Measurements from ENCODE around the gene TSPAN9. TPM values are rescaled to one million over a fixed set of nuclear protein-coding genes. Genes with fewer than 3 reads are reported as not detected.
A peak's percentile ranks its signal among the peaks of the same experiment; 100 is the strongest.

The TSPAN9 gene
- total and polyA plus RNA-seq, 2 of the 4 experiments (the other 2 are of a cell fraction), result 17.7 to 39.1 TPM

- Histone ChIP-seq H3K9me3 (ENCODE audit: control insufficient read depth, insufficient read depth, low read length) (no peaks in the 10 kb centered on the region), H2AFZ (replicated peaks; ENCODE audit: low read length, poor library complexity) (no peak overlapping the region), H2BK20ac (ENCODE audit: low read depth, low read length) (no peak overlapping the region), H2AK9ac (replicated peaks; ENCODE audit: low read depth, low read length, poor library complexity) (no peak overlapping the region), H3K36me3 (ENCODE audit: control insufficient read depth, insufficient read depth, low read length) (no peaks in the 10 kb centered on the region), H4K20me1 (ENCODE audit: insufficient read depth, low read length) (peaks cover 7% of the 10 kb centered on the region; the same call in 1 of the 2 replicates), H3K14ac (replicated peaks; ENCODE audit: low read depth, low read length) (no peak overlapping the region), H4K5ac (ENCODE audit: low read depth, low read length) (no peak overlapping the region), H2BK5ac (ENCODE audit: low read depth, low read length, poor library complexity, severe bottlenecking) (no peak overlapping the region), H2BK120ac (ENCODE audit: low read depth, low read length) (no peak overlapping the region), H3K9me1 (ENCODE audit: insufficient read depth, low read length) (peaks cover 2% of the 10 kb centered on the region), H3K27ac (ENCODE audit: insufficient read depth, low read length) (no peak overlapping the region), H2AK5ac (ENCODE audit: low read depth, low read length) (no peak overlapping the region), H3K4me3 (ENCODE audit: insufficient read depth, low read depth, low read length) (no peak overlapping the region), H3K23ac (ENCODE audit: low read depth, low read length) (no peak overlapping the region), H4K8ac (ENCODE audit: low read depth in 2 of 2, low read length in 2 of 2) (no peak overlapping the region), H3K79me1 (ENCODE audit: low read depth in 1 of 2, low read length in 2 of 2) (no peaks in the 10 kb centered on the region), H3K27me3 (ENCODE audit: control insufficient read depth, insufficient read depth, low read length) (no peaks in the 10 kb centered on the region), H3K56ac (ENCODE audit: extremely low read depth, insufficient read depth, low read length) (no peak overlapping the region), H3K9ac (ENCODE audit: low read depth, low read length) (no peak overlapping the region), H3K4ac (ENCODE audit: low read depth, low read length) (no peak overlapping the region), H4K91ac (ENCODE audit: insufficient read depth, low read depth, low read length) (no peak overlapping the region), H3K4me2 (ENCODE audit: low read depth, low read length) (no peak overlapping the region), H3K4me1 (ENCODE audit: control insufficient read depth, insufficient read depth, low read length) (peaks cover 7% of the 10 kb centered on the region), H2BK15ac (ENCODE audit: low read depth, low read length) (no peak overlapping the region), H3K18ac (ENCODE audit: low read depth, low read length) (no peak overlapping the region)
- POLR2A ChIA-PET (ENCODE audit: unreplicated experiment), result no interaction called here
- DNase-seq, result peak; percentile 30
- in situ Hi-C loops (cut with MboI; ENCODE audit: low sequenced_read_pairs) (loop anchor here (10.0 kb wide), 1 partner anchor 509 kb away; no protein-coding TSS in a partner anchor), intact Hi-C loops (cut with micrococcal nuclease) (loop anchor here (5.0 kb wide), 1 partner anchor 361 kb away; no protein-coding TSS in a partner anchor), dilution Hi-C loops (cut with HindIII; ENCODE audit: low sequenced_read_pairs, unreplicated experiment) (no loop called here)
- ATAC-seq (ENCODE audit: low read depth), result no peak
- 56% methylated on average over 9 of the region's 16 CpGs; no CpG with 5 or more reads in 1 of the 2 experiments for WGBS, 2 experiments (ENCODE audit: extremely low coverage in 2 of 2, insufficient read length in 1 of 2)
- no TSS peak for BruUV-seq (replicated peaks)
- CTCF ChIA-PET, result no interaction called here
- TF ChIP-seq ELK1 (IDR thresholded peaks at IDR 0.05; ENCODE audit: borderline replicate concordance, low read depth, low read length) (no peak), NFE2L2 (IDR thresholded peaks at IDR 0.05; ENCODE audit: low read depth, low read length) (no peak), RFX5 (IDR thresholded peaks at IDR 0.05; ENCODE audit: low read depth, low read length) (no peak), CTCF (conservative IDR thresholded peaks at IDR 0.05; ENCODE audit: low read depth, low read length) (no peak), CEBPB (IDR thresholded peaks at IDR 0.05; ENCODE audit: low read depth, low read length) (no peak), RCOR1 (IDR thresholded peaks at IDR 0.05; ENCODE audit: insufficient replicate concordance, low read length) (no peak), MXI1 (IDR thresholded peaks at IDR 0.05; ENCODE audit: borderline replicate concordance, low read depth, low read length) (no peak), CHD1 (IDR thresholded peaks at IDR 0.05; ENCODE audit: low read depth, low read length) (no peak), BHLHE40 (IDR thresholded peaks at IDR 0.05; ENCODE audit: low read depth, low read length) (no peak), MAZ (IDR thresholded peaks at IDR 0.05; ENCODE audit: borderline replicate concordance, low read depth, low read length) (no peak), USF2 (IDR thresholded peaks at IDR 0.05; ENCODE audit: low read depth, low read length) (no peak), RAD21 (IDR thresholded peaks at IDR 0.05; ENCODE audit: low read length) (no peak), POLR2A (IDR thresholded peaks at IDR 0.05; ENCODE audit: low read depth, low read length) (no peak), SMC3 (IDR thresholded peaks at IDR 0.05; ENCODE audit: low read depth, low read length) (no peak), FOS (IDR thresholded peaks at IDR 0.05; ENCODE audit: low read depth, low read length) (no peak)
Measured at GRCh38 chr12:3295646-3296408, 218.6 kb downstream of the TSPAN9 start.
